Vagina (tissue), 2 donors: ENCODE measurements around the gene BST2.

Experiments
- POLR2A ChIP-seq, 2 donors: fragments of 450-650 bp; IDR thresholded peaks; one replicate each; pipeline ENCODE4 v1.6.1; 2017; ENCODE audit warnings: antibody characterized with exemption in 2 of 2, mild to moderate bottlenecking in 2 of 2, moderate library complexity in 2 of 2
- POLR2AphosphoS5 ChIP-seq, 2 donors: sonication (generic); formaldehyde crosslinking; IDR thresholded peaks; one replicate each; pipeline ENCODE4 v1.9.0; 2017; ENCODE audit warnings: antibody characterized with exemption in 2 of 2, mild to moderate bottlenecking in 2 of 2, low read depth in 1 of 2; ENCODE audit not compliant: insufficient read depth in 1 of 2
- TF ChIP-seq, protein P1 (sequence below), 3 experiments: fragments of 450-650 bp in 2 of 3; fragments of 200-600 bp in 1 of 3; sonication (generic) in 1 of 3; IDR thresholded peaks; one replicate each; pipeline ENCODE4 v1.5.1; 2017 to 2019; ENCODE audit warnings: antibody characterized with exemption in 3 of 3, mild to moderate bottlenecking in 2 of 3, moderate library complexity in 2 of 3

DNA sequence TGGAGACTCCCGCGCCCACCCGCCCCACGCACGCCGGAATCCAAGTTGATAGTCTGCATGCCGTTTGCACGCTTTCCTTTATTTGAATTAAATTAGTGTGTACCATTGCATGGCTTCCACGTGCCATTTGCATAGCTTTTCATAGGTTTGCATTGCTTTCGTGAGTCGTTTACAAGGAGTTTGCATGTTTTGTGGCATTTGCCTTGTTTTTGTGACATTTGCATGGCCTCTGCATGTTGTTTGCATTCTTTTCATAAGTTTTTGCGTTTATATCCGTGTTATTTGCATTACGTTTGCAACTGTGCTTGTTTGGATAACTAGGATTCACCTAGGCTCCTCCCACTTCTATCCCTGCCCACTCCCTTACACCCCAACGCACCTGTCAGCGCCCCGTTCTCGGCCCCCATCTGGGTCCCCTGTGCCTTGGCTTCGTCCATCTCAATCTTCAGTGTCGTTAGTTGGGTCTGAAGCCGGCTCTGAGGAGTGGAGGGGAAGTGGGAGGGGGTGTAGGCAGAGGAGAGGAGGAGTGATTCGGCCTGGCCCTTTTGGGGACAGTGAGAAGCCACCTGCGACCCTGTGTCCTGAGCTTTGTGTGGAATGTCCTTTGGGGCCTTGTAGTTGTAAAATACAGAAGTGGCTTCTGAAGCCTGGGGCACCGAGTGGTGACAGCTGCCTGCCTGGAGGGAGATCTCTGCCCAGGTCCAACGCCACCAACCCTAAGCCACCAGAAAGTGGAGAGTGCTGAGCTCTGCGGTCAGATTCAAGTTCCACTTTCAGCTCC lies 13.9 kb downstream of the BST2 start:
- TF ChIP-seq, protein P1, sequence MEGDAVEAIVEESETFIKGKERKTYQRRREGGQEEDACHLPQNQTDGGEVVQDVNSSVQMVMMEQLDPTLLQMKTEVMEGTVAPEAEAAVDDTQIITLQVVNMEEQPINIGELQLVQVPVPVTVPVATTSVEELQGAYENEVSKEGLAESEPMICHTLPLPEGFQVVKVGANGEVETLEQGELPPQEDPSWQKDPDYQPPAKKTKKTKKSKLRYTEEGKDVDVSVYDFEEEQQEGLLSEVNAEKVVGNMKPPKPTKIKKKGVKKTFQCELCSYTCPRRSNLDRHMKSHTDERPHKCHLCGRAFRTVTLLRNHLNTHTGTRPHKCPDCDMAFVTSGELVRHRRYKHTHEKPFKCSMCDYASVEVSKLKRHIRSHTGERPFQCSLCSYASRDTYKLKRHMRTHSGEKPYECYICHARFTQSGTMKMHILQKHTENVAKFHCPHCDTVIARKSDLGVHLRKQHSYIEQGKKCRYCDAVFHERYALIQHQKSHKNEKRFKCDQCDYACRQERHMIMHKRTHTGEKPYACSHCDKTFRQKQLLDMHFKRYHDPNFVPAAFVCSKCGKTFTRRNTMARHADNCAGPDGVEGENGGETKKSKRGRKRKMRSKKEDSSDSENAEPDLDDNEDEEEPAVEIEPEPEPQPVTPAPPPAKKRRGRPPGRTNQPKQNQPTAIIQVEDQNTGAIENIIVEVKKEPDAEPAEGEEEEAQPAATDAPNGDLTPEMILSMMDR (IDR thresholded peaks at IDR 0.05) = no peak
- TF ChIP-seq POLR2AphosphoS5 (IDR thresholded peaks at IDR 0.05; ENCODE audit: insufficient read depth in 1 of 2, low read depth in 1 of 2) (no peak), POLR2A (IDR thresholded peaks at IDR 0.05) (no peak)
